AG04450 (cell line): ENCODE measurements around the gene DAPK2. TPM values are rescaled to one million over a fixed set of nuclear protein-coding genes. Genes with fewer than 3 reads are reported as not detected.

ENCODE experiments used
- CTCF ChIA-PET: fragments of 300-600, 350-600 bp; formaldehyde crosslinking; extraction: SDS; loops from one replicate; lab custom pipeline; 2022; ENCODE audit warnings: antibody characterized with exemption, inconsistent platforms; lab: Charles Lee
- POLR2A ChIA-PET: fragments of 350-600 bp; formaldehyde crosslinking; extraction: SDS; loops from one replicate; lab custom pipeline; 2021; ENCODE audit warnings: antibody characterized with exemption, inconsistent platforms; lab: Yijun Ruan, JAX
- DNase-seq: peaks from one replicate; pipeline ENCODE4 v3.0.0-alpha.2; 2011; ENCODE audit warnings: low read depth, low spot score
- H3K27ac ChIP-seq: one replicate; pipeline ENCODE4 v1.5.1; 2012; ENCODE audit warnings: low read depth, low read length, control low read depth
- H3K27me3 ChIP-seq: one replicate; pipeline ENCODE4 v1.6.0; 2012; ENCODE audit warnings: low read length; ENCODE audit not compliant: control insufficient read depth, insufficient read depth
- H3K4me3 ChIP-seq: 2 replicates; pipeline ENCODE4 v1.5.1; 2011; ENCODE audit warnings: mild to moderate bottlenecking, low read depth, low read length, control low read depth
- H3K9me3 ChIP-seq: 2 replicates; pipeline ENCODE4 v1.5.1; 2012; ENCODE audit warnings: low read length; ENCODE audit not compliant: control insufficient read depth, insufficient read depth
- CTCF ChIP-seq: IDR thresholded peaks from 2 replicates; pipeline ENCODE4 v1.5.1; 2011; ENCODE audit warnings: low read depth, low read length, control low read depth, inconsistent platforms
- polyA plus RNA-seq: library from polyadenylated mRNA; depleted of rRNA; stranded (reverse); fragments of >200 nt; gene quantifications from 2 replicates; pipeline ENCODE4 v1.2.3, GENCODE V29; 2011

Gene DAPK2
- polyA plus RNA-seq, 1 experiment = 0.42 TPM

GRCh38 chr15:63945007-63945788, 101.1 kb downstream of the DAPK2 start:
- POLR2A ChIA-PET = no interaction called here
- Histone ChIP-seq H3K27ac (no peak overlapping the region), H3K9me3 (no peaks in the 10 kb centered on the region), H3K27me3 (peaks cover 2% of the 10 kb centered on the region), H3K4me3 (no peak overlapping the region)
- CTCF ChIA-PET = interaction anchor here (0.5 to 2.6 kb wide), 41 partner anchors 9 to 262 kb away, joined by 3 to 30 read pairs (median 4); partner anchors contain the start of genes CIAO2A and DAPK2
- DNase-seq = no peak
- peak; percentile 94 for TF ChIP-seq CTCF

GRCh38 chr15:63944681-63944955, 101.7 kb downstream of the DAPK2 start:
- ChIA-PET CTCF (interaction anchor here (0.8 to 2.6 kb wide), 9 partner anchors 10 to 192 kb away, joined by 3 to 30 read pairs (median 6); partner anchors contain the start of gene DAPK2), POLR2A (no interaction called here)
- H3K4me3 ChIP-seq = no peak overlapping the region
- no peak for DNase-seq
- H3K27me3 ChIP-seq = peaks cover 2% of the 10 kb centered on the region
- H3K27ac ChIP-seq = no peak overlapping the region
- H3K9me3 ChIP-seq = no peaks in the 10 kb centered on the region
- TF ChIP-seq CTCF = no peak

GRCh38 chr15:63943829-63944680, 102.2 kb downstream of the DAPK2 start:
- ChIA-PET POLR2A (no interaction called here), CTCF (interaction anchor here (0.8 to 2.1 kb wide), 5 partner anchors 10 to 125 kb away, joined by 3 to 30 read pairs (median 5); partner anchors contain the start of gene DAPK2)
- no peak overlapping the region for H3K4me3 ChIP-seq
- H3K9me3 ChIP-seq = no peaks in the 10 kb centered on the region
- peaks cover 2% of the 10 kb centered on the region for H3K27me3 ChIP-seq
- no peak overlapping the region for H3K27ac ChIP-seq
- no peak for DNase-seq
- no peak for TF ChIP-seq CTCF

- no peak for TF ChIP-seq CTCF
- CTCF ChIA-PET = no interaction called here
Measured at GRCh38 chr15:63942486-63943365, 103.6 kb downstream of the DAPK2 start.

More at GRCh38 chr15:63942486-63943365, 103.6 kb downstream of the DAPK2 start:
- Histone ChIP-seq H3K27me3 (peaks cover 2% of the 10 kb centered on the region), H3K27ac (no peak overlapping the region), H3K4me3 (no peak overlapping the region), H3K9me3 (no peaks in the 10 kb centered on the region)
- DNase-seq = no peak
- POLR2A ChIA-PET = no interaction called here
